ENCODE results near the gene XPOT.
"Not testable (repeated sequence)": the region's sequence is repeated elsewhere in the genome, so short reads cannot be mapped to it uniquely, and the experiment has no call there.

Gene XPOT
- total RNA-seq, result 88.3 to 129 (median 119) reads per million in 4 donors

GRCh38 chr12:64403707-64404469 lies at the start of gene XPOT:
XPOT (plus strand) TSS chr12:64404392; CDS start chr12:64410036, 5,644 bp downstream.
- DNase-seq, result peak; percentile 87 to 99 (median 91)

GRCh38 chr12:64356209-64356608 lies 48.0 kb upstream of the XPOT start:
- DNase-seq, result not testable (repeated sequence)

GRCh38 chr12:64361173-64361572 lies 43.0 kb upstream of the XPOT start:
- DNase-seq, result not testable (repeated sequence)

GRCh38 chr12:64362721-64363305 lies 41.4 kb upstream of the XPOT start:
- no peak for DNase-seq

- no peak for DNase-seq
These were observed 20.5 kb upstream of the XPOT start for GRCh38 chr12:64383675-64384074.

GRCh38 chr12:64385019-64385418 lies 19.2 kb upstream of the XPOT start:
- peak in 1 of 5 donors; percentile 58 for DNase-seq

GRCh38 chr12:64385468-64385867 lies 18.7 kb upstream of the XPOT start:
- peak in 1 of 5 donors; percentile 37 for DNase-seq

GRCh38 chr12:64387197-64387816 lies 16.9 kb upstream of the XPOT start:
- DNase-seq, result no peak

GRCh38 chr12:64389154-64389553 lies 15.0 kb upstream of the XPOT start:
- no peak for DNase-seq

GRCh38 chr12:64390275-64390851 lies 13.8 kb upstream of the XPOT start, which contains the start of gene C12orf56:
C12orf56 (minus strand) TSS chr12:64390758; CDS start chr12:64390565, 193 bp downstream.
- peak in 1 of 5 donors; percentile 41 for DNase-seq

- DNase-seq, result peak in 1 of 5 donors; percentile 43
These were observed 12.0 kb upstream of the XPOT start for GRCh38 chr12:64392221-64392620.

GRCh38 chr12:64395739-64396138 lies 8.5 kb upstream of the XPOT start:
- DNase-seq, result no peak

GRCh38 chr12:64400041-64400440 lies 4.2 kb upstream of the XPOT start:
- DNase-seq, result peak in 2 of 5 donors; percentile 20 to 27

GRCh38 chr12:64402181-64402580 lies 2.0 kb upstream of the XPOT start:
- no peak for DNase-seq

GRCh38 chr12:64404470-64405256 lies 471 bp downstream of the XPOT start:
- DNase-seq, result peak; percentile 16 to 86 (median 27)

GRCh38 chr12:64407342-64408223 lies 3.4 kb downstream of the XPOT start:
- no peak for DNase-seq

GRCh38 chr12:64411427-64411826 lies 7.2 kb downstream of the XPOT start:
- DNase-seq, result no peak

- DNase-seq, result no peak
These were observed 8.3 kb downstream of the XPOT start for GRCh38 chr12:64412459-64412858.

GRCh38 chr12:64413884-64414283 lies 9.7 kb downstream of the XPOT start:
- no peak for DNase-seq

GRCh38 chr12:64418209-64418608 lies 14.0 kb downstream of the XPOT start:
- no peak for DNase-seq

- no peak for DNase-seq
These were observed 15.5 kb downstream of the XPOT start for GRCh38 chr12:64419696-64420095.

Data from T-helper 1 cell (primary cell).